ENCODE results near the gene POLR2H.

The POLR2H gene

DNA sequence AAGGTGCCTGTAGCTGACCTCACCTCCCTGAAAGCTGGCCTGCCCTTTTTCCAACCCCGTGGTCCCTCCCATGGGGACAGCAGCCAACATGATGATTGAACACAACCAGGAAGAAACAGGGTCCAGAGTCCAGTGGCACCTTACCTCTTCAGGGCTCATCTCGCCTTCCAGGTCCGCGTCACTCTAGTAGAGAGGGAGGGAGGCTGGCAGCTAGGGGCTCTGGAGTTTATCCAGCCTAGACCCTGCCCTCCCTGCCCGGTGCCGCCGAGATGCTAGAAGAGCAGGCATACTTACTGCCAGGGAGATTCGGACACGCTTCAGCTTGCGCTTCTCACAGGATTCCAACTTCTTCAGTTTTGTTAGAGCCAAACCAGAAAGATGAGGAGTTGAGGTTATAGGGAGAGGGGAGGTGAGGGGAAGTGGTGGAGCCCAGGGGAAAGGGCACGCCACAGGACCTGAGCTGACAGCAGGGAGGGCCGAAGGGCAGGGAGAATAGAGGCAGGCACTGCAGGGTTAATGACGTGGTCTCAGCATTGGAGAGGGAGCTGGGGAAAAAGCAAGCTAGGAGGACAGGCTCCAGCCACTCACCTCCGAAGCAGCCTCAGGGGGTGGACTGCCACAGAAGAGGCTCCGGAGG is 9.2 kb upstream of the POLR2H start:
- DNase-seq: no peak

DNA sequence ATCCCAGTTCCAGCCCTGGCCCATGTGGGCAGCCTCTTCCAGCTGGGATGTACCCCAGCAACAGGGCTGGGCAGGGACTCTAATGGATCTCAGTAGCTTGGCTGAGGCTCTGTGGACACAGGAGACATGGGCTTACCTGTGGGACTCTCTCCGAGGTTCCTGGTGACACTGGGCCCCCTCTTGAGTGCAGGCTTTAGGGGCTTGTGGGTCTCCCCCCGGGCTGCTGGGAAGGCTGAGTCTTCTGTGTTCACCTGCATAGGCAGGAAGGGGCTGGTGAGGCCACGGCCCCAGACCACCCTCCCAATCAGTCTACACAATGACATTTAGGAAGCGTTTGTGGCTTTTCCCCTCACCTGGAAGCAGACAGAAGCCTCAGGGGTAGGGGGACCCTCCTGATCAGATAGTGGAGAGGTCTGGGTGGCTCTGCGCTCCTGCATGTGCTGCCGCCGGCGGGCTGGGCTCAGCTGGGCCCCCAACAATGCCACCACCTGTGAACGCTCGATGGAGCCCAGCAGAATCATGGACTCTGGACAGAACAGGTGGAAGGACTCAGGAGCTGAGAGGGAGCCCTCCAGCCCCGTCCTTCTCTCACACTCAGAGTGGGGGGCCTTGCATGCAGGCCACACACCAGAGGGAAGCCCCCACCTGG is 8.5 kb upstream of the POLR2H start:
- no peak for DNase-seq

DNA sequence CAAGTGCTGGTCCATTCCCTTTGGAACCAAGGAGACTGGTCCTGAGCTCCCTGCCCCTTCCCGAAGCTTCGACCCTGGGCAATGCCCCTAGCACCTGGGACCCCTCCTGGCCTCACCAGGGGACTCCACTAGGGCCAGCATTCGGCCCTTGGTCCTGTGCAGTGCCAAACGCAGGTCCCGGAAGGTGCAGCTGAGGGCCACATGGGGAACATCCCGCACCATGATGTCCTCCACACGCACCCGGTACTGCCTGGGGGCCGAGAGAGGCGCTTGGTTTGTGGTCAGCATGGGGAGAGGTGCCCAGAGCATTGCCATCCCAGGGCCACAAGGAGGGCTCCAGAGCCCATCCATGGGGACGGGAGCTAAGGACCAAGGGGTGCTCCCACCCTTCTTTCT is 8.0 kb upstream of the POLR2H start:
- DNase-seq: no peak

DNA sequence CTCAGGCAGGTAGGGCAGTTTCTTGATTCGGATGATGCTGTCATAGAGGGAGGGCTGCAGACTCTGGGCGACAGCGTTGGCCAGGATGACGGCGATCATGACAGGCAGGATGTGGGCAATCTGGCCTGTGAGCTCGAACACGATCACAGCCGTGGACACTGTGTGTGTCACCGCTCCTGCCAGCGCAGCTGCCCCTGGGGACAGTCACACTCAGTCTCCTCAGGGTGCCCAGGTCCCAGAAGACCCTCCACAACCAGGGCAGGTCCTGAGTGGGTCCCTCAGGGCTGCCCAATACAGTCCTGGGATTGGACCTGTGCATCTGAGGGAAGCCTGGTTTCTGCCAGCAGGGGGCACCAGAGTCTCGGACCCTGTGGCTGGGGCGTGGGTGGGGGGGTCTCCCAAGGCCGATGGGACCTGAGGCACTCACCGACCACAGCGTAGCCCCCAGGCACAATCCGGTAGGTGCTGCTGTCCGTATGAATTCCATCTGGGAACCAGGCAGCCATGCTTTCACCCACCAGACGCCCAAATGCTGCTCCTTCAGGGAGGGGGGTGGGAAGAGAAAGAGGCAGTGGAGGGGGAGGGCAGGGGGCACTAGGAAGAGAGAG is 7.3 kb upstream of the POLR2H start:
- peak; percentile 30 for DNase-seq

DNA sequence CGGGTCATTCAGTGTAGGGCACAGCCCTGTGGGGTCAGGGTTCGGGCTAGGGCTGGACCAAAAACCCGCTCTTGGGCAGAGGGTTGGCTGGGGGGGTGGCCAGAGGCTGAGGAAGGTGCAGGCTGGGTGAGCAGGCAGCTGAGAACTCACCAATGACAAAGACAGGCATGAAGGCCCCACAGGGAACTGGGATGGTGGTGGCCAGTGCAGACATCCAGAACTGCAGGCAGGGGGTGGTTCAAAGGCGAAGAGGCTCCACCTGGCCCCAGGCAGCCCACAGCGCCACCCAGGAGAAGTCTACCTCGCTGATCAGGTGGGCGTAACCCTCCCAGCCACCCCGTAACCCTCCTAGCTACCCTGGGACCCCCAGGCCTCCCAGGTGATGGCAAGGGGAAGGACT is 6.8 kb upstream of the POLR2H start:
- no peak for DNase-seq

DNA sequence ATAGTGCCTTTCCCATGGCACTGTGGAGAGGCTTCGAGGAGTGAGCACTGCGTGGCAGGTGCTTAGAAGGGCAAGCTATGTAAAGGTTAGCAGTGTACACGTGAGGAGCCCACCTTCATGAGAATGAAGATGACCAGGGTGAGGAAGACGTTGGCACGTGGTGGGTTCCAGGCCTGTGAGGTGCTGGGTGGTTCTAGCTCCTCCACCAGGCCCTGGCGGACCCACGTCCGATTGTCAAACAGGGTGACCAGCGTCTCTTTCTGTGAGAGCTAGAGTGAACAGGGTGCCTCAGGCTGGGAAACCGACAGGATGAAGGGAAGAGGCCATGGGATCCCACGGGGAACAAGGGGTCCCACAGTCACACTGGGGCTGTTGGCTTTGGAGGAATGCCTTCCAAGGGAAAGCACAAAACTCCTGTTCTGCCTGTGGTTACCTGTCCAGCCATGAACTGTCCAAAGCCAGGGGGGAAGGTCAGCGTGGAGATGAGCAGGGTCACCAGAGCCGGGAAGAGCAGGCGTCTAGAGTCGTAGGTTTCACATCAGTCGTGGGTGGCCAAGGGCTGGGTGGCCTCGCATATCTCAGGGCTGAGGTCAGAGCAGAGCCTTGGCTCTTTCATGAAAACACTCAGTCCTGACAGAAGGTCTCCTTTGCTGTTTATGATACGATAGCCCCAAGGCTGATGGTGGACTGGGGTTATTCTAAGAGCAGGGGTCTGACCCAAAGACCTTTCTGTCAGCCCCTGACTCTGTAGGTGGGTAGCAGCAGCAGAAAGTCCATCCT is 6.1 kb upstream of the POLR2H start:
- no peak for DNase-seq

DNA sequence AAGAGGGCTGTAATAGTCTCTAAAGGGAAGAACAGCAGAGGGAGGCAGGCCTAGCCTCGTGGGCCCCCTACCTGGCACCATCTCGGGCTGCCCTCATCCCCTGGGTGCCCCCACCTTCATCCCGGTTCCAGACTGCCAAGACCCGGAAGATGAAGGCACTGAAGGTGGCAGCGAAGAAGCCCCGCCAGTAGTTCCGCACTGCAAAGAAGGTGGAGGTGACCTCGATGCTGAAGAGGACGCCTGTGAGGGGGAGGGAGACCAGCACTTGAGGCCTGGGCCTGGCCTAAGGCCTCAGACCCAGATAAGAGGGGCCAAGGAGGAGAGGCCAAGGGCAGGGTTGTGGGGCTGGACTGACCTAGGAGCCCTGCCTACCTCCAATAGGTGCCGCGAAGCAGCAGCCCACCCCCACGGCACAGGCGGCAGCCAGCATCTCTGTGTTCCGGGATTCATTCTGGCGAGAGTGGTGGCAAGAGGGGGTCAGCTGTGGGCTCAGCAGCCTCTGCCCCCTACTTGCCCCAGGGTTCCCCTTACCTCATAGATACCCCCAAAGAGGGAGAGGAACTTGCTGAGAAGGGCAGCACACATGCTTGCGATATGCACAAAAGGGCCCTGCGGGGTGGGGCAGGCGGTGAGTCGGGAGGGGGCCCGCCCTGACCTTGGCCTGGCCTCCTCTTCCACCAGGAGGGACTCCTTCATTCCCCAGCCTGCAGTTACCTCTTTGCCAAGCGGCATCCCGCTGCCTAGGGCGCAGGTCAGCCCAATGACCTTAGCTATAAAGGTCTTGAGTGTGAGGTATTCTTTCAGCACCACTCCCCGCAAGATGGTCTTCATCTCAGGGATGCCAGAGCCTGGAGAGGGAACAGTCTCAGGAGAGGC is 4.0 kb upstream of the POLR2H start:
- DNase-seq: no peak

DNA sequence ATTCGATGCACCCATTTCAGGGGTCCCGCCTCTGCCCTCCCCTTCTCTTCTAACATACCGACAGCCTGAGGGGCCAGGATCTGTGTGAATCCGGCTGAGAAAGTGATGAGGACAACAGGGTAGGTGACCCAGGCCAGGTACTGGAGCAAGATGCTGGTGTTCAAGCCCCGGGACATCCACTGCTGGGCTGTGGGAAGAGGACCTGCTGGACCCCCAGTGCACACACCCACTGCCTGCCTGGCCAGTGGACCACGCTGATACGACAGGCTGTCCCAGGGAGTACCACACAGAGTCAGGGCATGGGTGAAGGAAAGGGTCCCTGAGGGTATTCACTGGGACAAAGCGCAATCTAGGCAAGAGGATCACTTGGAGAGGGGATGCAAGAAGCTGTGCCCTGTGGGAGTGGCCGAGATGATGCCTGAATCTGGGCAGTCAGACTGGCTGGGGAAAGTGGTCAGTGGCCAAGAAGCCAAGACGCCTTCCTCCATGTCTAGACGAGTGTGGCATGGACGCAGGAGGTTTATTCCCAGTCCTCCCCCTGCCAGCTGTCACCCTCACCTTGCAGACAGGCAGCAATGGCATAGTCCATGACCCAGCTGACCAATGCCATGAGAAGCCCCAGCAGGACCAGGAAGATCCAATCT is 3.3 kb upstream of the POLR2H start:
- DNase-seq: no peak

DNA sequence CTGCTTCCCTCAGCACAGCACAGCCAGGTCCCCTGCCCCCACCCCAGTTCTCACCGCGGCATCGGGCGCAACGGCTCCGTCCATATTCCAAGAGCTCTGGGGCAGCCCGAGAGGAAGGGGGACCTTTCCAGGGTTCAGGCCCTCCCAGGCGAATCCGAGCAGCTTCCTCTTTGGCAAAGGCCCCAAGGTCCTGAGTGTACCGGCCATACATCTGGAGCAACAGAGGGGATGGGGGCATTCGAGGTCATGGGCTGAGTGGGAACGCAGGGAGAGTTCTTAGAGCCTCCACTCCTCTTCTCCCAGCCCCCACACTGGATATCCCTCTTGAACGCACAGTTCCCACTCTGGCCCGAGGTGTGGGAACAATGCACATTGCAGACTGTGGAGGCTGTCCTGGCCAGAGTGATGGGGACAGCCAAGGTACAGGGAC is 2.6 kb upstream of the POLR2H start:
- no peak for DNase-seq

DNA sequence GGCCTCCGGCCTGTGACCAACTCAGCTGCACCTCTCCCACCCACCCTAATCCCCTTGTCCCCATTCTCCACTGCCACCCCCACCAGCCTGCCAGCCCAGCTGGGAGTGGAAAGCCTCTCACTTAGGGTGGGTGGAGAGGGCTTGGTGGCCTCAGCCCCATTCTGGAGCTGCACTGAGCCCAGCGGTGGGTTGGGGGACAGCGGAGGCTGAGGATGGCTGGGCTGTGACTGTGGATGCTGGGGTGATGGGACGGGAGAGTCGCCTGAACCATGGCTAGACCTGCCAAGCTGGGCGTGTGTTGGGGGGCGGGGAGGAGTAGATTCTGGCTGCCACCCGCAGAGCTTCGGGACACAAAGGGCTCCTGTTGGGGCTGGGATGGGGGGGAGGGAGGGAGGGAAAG is 1.9 kb upstream of the POLR2H start:
- DNase-seq: no peak

DNA sequence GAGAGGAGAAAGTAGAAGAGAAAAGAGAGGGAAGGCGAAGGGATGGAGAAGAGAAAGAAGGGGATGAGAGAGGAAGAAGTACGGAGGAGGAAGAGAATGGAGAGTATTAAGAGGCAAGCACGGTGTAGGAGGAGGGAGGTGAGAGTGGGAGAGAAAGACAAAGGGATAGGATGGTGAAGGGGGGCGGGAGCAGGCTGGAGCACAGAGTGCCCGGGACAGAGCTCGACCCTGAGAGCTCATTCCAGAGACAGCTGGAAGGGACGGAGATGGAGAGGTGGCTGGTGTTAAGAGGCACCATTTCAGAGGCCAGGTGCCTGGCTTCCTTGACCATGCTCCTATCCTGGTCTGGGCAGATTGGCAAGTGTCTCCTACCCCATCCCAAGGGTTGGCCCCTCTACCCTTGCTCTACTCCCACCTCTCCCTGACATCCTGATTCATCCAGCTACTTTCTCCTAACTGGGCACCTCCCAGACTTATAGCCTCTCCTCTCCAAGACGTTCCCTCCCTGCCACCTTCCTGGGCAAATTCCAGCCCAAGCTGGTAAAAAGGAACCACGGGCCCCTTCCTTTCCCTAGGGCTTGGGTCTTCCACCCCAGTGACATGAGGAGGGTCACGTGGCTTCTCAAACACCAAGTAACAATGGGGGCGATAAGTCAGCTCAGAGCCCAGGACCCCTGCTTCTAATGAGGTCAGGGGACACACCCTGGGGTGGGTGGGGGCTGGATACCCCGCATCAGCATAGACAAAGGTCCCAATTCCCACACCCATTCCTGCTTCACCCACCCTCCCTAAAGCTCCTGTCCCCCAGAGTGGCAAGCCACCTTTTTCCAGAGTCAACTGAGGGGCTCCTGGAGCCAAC is 1.2 kb upstream of the POLR2H start:
- DNase-seq: no peak

DNA sequence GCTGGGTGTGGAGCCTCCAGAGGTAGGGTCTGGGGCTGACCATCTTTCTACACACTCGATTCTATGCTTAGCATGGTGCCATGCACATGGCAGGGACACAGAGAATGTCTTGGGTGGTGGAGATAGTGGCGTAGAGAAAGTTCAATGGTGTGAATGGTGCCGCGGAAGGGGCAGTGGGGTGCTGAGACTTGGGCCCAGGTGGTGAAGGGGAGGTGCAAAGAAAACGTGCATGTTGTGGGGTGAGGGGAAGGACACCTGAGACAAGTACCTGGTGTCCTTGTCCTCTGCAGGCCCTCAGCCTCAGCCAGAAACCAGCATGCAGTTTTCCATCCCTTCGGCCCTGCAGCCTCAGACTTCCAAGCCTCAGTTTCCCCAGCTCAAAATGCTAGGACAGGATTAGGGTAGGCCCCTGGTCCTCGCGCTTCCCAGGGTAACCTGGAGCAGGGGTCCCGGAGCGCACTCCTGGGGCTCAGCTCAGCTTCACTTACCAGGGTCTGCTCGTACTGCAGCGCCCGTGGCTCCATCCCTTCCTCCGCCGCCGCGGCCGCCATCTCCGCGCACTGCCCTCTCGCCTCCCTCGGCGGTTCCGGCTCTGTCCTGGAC is 480 bp upstream of the POLR2H start:
- no peak for DNase-seq

DNA sequence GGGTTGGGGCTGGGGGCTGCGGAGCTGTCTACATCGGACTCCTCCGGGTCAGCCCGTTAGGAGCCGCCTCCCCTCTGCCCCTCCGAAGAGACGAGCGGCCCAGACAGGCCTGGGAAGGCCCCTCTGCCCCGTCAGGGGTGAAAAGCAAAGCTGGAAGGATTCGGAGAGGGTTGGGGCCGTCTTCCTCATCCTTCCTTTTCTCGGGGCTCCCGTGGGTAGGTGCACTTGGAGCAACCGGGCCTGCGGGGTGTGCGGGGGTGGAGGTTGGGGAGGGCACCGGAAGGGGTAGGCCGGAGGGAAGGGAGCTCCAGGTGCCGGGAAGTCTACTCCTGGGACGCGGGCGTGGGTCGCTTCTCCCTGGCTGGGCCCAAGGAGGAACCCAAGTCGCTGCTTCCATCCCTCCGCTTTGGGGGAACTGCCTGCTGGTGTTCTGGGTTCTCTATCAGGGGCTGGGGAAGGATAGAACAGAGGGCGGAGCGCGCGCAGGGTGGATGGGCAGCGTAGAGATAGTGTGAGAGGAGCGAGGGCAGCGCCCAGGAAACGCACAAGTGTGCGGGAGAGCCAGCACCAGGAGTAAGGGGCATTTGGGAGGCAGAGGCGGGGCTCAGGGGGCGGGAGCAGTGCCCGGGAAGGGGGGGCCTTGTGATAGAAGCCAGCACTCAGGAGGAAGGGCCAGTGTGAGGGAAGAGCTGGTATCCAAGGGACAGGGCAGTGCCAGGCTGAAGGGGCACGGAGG is 590 bp downstream of the POLR2H start:
- no peak for DNase-seq

DNA sequence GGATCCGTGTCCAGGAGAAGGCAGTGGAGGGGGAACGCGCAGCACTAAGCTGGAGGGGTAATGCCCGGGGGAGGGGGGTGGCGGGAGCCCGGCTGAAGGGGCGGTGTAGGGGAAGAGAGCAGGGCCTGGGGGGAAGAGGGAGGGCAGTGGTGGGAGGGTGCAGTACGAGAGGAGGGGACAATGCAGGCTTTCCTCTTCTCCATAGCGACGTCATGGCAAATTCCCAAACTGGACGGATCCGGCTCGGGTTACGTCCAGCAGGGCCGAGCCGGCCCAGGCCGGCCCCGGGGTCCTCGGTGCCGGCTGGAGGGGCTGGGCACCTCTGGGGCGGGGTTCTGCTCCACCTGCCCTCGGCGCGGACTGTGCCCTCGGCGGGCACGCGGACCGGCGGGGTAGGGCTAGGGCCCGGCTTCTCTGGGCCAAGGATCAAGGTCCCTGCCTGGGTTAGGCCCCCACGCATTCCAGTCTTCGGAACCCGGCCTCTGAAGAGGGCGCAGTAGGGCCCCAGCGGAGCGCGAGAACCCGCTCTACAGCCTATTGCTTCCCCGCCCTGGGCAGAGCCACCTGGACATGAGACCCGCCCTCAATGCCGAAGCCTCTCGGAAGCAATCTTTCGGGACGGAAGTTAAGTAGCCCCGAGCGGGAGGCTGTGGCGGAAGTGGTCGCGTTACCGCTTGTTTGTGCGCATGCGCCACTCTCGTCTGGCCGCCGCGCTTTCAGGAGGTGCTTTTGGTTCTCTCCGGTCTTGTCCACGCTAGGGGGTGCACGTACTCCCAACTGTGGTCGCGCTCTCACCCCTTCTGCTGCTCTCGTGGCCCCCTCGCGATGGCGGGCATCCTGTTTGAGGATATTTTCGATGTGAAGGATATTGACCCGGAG is 1.4 kb downstream of the POLR2H start:
- peak; percentile 97 for DNase-seq

DNA sequence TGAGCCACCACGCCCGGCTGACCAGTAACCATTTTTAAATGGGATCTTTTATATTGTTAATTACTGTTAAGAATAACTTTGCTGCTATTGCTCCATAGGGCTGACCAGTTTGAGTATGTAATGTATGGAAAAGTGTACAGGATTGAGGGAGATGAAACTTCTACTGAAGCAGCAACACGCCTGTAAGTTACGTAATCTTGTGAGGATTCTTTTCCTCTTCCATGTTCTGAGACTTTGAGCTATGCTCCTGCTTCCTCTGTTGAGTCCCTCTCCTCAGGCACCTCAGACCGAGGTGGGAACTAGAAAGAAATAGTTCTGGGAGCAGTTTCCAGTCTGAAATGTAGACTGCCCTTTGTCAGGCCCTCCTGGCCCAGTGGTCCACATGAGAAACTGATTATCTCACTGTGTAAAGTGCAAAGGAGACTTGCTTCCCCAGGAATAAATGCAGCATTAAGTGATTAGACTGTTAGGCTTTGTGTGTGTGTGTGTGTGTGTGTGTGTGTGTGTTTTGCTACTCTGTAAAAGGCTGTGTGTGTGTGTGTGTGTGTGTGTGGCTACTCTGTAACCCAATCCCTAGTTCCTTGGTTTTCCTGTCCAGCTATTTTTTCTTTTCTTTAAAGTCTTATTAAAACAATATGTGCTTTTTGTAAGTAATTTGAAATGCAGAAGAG is 5.2 kb downstream of the POLR2H start:
- DNase-seq: peak; percentile 55

DNA sequence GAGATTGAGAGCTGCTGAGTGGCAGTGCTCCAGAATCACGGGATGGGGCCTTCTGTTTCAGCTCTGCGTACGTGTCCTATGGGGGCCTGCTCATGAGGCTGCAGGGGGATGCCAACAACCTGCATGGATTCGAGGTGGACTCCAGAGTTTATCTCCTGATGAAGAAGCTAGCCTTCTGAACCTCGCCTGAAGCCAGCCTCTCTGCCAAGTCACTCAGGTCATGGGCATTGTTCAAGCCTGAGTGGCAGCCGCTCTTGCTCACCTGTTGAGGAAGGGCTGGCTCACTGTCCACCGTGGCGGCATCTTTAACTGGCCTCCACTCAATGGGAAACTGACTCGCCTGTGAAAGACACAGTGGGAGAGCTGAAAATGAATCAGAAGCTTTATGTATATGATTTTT is 6.6 kb downstream of the POLR2H start:
- no peak for DNase-seq

DNA sequence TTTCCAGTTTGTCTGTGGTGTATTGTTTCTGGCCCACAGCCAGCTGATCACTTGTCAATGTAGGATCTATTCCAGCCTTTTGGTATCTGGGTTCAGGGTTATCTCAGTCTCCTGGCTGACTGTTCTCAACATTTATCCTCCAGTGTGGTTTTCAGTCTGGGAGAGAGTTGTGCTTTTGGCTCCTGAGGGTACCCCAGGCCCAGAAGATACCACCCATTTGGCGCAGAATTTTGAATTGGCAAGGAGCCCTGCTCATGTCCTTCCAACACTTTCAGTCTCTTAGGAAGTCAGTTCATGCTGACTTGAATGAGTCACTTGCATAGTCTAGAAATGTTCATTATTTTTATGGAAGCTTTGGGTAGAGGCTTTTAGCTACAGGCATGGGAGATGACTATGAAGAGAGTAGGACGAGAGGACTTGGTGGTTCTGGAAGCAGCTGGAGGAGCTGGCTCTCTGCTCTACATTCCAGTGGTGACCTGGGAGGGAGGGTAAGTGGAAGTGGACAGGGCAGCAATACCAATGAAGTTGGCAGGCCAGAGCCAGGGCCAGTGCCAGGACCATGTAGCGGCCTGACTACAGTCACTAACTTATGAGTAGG is 7.2 kb downstream of the POLR2H start:
- peak; percentile 53 for DNase-seq

DNA sequence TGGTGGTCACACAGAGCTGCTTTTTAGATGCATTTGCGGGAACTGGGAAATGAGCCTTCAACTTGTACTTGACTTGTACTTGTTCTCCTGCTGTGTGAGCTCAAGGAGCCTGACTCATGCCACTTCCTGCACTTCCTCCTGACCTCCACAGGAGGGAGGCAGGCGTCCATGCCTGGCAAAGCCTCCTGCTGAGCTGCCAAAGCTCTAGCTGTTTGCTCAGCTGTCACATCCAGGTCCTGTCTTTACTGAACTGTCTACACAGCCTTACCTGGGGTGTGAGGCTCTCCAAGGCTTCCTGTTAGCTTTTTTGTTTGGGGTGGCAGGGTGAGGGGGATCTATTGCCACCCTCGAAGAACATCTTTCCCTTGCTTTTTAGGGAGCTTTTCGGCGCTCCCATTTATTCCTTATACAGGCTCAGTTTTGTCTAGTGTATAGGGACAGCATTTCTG is 10.1 kb downstream of the POLR2H start:
- peak; percentile 88 for DNase-seq
